MG63 (cell line): ENCODE results near the gene KRTAP11-1. TPM values are rescaled to one million over a fixed set of nuclear protein-coding genes. Genes with fewer than 3 reads are reported as not detected.

Experiments
- DNase-seq: peaks from one replicate; pipeline ENCODE4 v3.0.0-alpha.2; 2020
- H3K27me3 ChIP-seq: fragments of 250-450 bp; sonication (Bioruptor Pico); 2 replicates; pipeline ENCODE4 v1.5.1; 2020; ENCODE audit warnings: mild to moderate bottlenecking, moderate library complexity
- H3K36me3 ChIP-seq: fragments of 250-450 bp; sonication (Bioruptor Pico); 2 replicates; pipeline ENCODE4 v1.5.1; 2020; ENCODE audit warnings: mild to moderate bottlenecking, moderate library complexity
- H3K4me3 ChIP-seq: fragments of 250-450 bp; sonication (Bioruptor Pico); 2 replicates; pipeline ENCODE4 v1.5.1; 2020; ENCODE audit warnings: mild to moderate bottlenecking, moderate library complexity
- H3K9me3 ChIP-seq: fragments of 250-450 bp; sonication (Bioruptor Pico); 2 replicates; pipeline ENCODE4 v1.5.1; 2020; ENCODE audit warnings: mild to moderate bottlenecking, moderate library complexity
- total RNA-seq: library from RNA; depleted of rRNA; stranded (reverse); fragments of >200 nt; shearing (Covaris generic); gene quantifications from 2 replicates; pipeline ENCODE4 v1.2.3, GENCODE V29; 2014; ENCODE audit warnings: low replicate concordance; rRNA removed

Gene KRTAP11-1
- not detected in 2 replicates for total RNA-seq

- Histone ChIP-seq H3K27me3 (no peaks in the 10 kb centered on the region), H3K36me3 (no peaks in the 10 kb centered on the region), H3K4me3 (no peak within 1 kb of the TSS), H3K9me3 (no peaks in the 10 kb centered on the region)
- DNase-seq, result no peak
Measured at GRCh38 chr21:30881480-30881879, at the start of gene KRTAP11-1. TSS of gene KRTAP11-1 (minus strand) at chr21:30881580. CDS start at chr21:30881524, 56 bp downstream.

GRCh38 chr21:30924146-30924700 is 42.8 kb upstream of the KRTAP11-1 start:
- H3K4me3 ChIP-seq, result no peak overlapping the region
- no peaks in the 10 kb centered on the region for H3K36me3 ChIP-seq
- no peaks in the 10 kb centered on the region for H3K27me3 ChIP-seq
- DNase-seq, result no peak
- no peaks in the 10 kb centered on the region for H3K9me3 ChIP-seq

GRCh38 chr21:30921129-30921528 is 39.7 kb upstream of the KRTAP11-1 start:
- Histone ChIP-seq H3K9me3 (no peaks in the 10 kb centered on the region), H3K36me3 (no peaks in the 10 kb centered on the region), H3K4me3 (no peak overlapping the region), H3K27me3 (no peaks in the 10 kb centered on the region)
- no peak for DNase-seq

- Histone ChIP-seq H3K9me3 (no peaks in the 10 kb centered on the region), H3K4me3 (no peak overlapping the region), H3K36me3 (no peaks in the 10 kb centered on the region), H3K27me3 (no peaks in the 10 kb centered on the region)
- DNase-seq, result no peak
Measured at GRCh38 chr21:30917557-30917956, 36.2 kb upstream of the KRTAP11-1 start.

GRCh38 chr21:30900881-30901280 is 19.5 kb upstream of the KRTAP11-1 start:
- DNase-seq, result no peak
- Histone ChIP-seq H3K9me3 (no peaks in the 10 kb centered on the region), H3K27me3 (no peaks in the 10 kb centered on the region), H3K36me3 (no peaks in the 10 kb centered on the region), H3K4me3 (no peak overlapping the region)

- H3K27me3 ChIP-seq, result no peaks in the 10 kb centered on the region
- H3K36me3 ChIP-seq, result no peaks in the 10 kb centered on the region
- H3K4me3 ChIP-seq, result no peak overlapping the region
- no peak for DNase-seq
- no peaks in the 10 kb centered on the region for H3K9me3 ChIP-seq
Measured at GRCh38 chr21:30882866-30883597, 1.7 kb upstream of the KRTAP11-1 start.

- no peak for DNase-seq
- Histone ChIP-seq H3K27me3 (no peaks in the 10 kb centered on the region), H3K9me3 (no peaks in the 10 kb centered on the region), H3K36me3 (no peaks in the 10 kb centered on the region), H3K4me3 (no peak overlapping the region)
Measured at GRCh38 chr21:30880914-30881313, 466 bp downstream of the KRTAP11-1 start.

- no peak overlapping the region for H3K4me3 ChIP-seq
- no peak for DNase-seq
- H3K9me3 ChIP-seq, result no peaks in the 10 kb centered on the region
- no peaks in the 10 kb centered on the region for H3K36me3 ChIP-seq
- H3K27me3 ChIP-seq, result no peaks in the 10 kb centered on the region
Measured at GRCh38 chr21:30874526-30874925, 6.9 kb downstream of the KRTAP11-1 start.

GRCh38 chr21:30847627-30848500 is 33.5 kb downstream of the KRTAP11-1 start:
- Histone ChIP-seq H3K9me3 (no peaks in the 10 kb centered on the region), H3K27me3 (no peaks in the 10 kb centered on the region), H3K4me3 (no peak overlapping the region), H3K36me3 (no peaks in the 10 kb centered on the region)
- DNase-seq, result no peak

- Histone ChIP-seq H3K27me3 (no peaks in the 10 kb centered on the region), H3K4me3 (no peak overlapping the region), H3K36me3 (no peaks in the 10 kb centered on the region), H3K9me3 (no peaks in the 10 kb centered on the region)
- DNase-seq, result no peak
Measured at GRCh38 chr21:30842990-30843389, 38.4 kb downstream of the KRTAP11-1 start.

- no peaks in the 10 kb centered on the region for H3K9me3 ChIP-seq
- no peaks in the 10 kb centered on the region for H3K27me3 ChIP-seq
- H3K36me3 ChIP-seq, result no peaks in the 10 kb centered on the region
- peak; percentile 47 for DNase-seq
- H3K4me3 ChIP-seq, result no peak overlapping the region
Measured at GRCh38 chr21:30839304-30839703, 42.1 kb downstream of the KRTAP11-1 start.

- no peak overlapping the region for H3K4me3 ChIP-seq
- DNase-seq, result no peak
- H3K27me3 ChIP-seq, result no peaks in the 10 kb centered on the region
- no peaks in the 10 kb centered on the region for H3K9me3 ChIP-seq
- H3K36me3 ChIP-seq, result no peaks in the 10 kb centered on the region
Measured at GRCh38 chr21:30838536-30838935, 42.8 kb downstream of the KRTAP11-1 start.

GRCh38 chr21:30831194-30831765 is 50.1 kb downstream of the KRTAP11-1 start:
- no peak for DNase-seq
- H3K9me3 ChIP-seq, result peaks cover 8% of the 10 kb centered on the region; the same call in 1 of the 2 replicates
- H3K4me3 ChIP-seq, result no peak overlapping the region
- no peaks in the 10 kb centered on the region for H3K36me3 ChIP-seq
- no peaks in the 10 kb centered on the region for H3K27me3 ChIP-seq

Other genes starting within 250 kb of the KRTAP11-1 start
- gene KRTAP20-2, start 246.4 kb downstream of the KRTAP11-1 start, total RNA-seq, result not detected in 2 replicates
- gene KRTAP20-3, start 238.7 kb downstream of the KRTAP11-1 start, total RNA-seq, result not detected in 2 replicates
- not detected in 2 replicates for gene KRTAP21-3, start 162.8 kb downstream of the KRTAP11-1 start, total RNA-seq
- not detected in 2 replicates for gene KRTAP21-2, start 134.3 kb downstream of the KRTAP11-1 start, total RNA-seq
- gene KRTAP21-1, start 126.2 kb downstream of the KRTAP11-1 start, total RNA-seq, result not detected in 2 replicates
- not detected in 2 replicates for gene KRTAP8-1, start 68.3 kb downstream of the KRTAP11-1 start, total RNA-seq
- gene KRTAP7-1, start 51.8 kb downstream of the KRTAP11-1 start, total RNA-seq, result not detected in 2 replicates
- not detected in 2 replicates for gene KRTAP19-8, start 156.9 kb upstream of the KRTAP11-1 start, total RNA-seq